Ectodermal cell (in vitro differentiated cells): Measurements from ENCODE around the gene MYH10.

Source experiments
- H3K27ac ChIP-seq: 2 replicates; pipeline ENCODE4 v1.7.0; 2013; ENCODE audit warnings: mild to moderate bottlenecking, low read depth, low read length; ENCODE audit not compliant: insufficient read depth, poor library complexity, severe bottlenecking
- H3K27me3 ChIP-seq: 2 replicates; pipeline ENCODE4 v1.7.0; 2013; ENCODE audit warnings: mild to moderate bottlenecking, low read length; ENCODE audit not compliant: insufficient read depth, control insufficient read depth, poor library complexity, severe bottlenecking
- H3K36me3 ChIP-seq: one replicate; pipeline ENCODE4 v1.7.0; 2013; ENCODE audit warnings: low read length; ENCODE audit not compliant: control insufficient read depth, insufficient read depth
- H3K4me1 ChIP-seq: one replicate; pipeline ENCODE4 v1.7.0; 2013; ENCODE audit warnings: low read length; ENCODE audit not compliant: control insufficient read depth, insufficient read depth
- H3K4me3 ChIP-seq: 2 replicates; pipeline ENCODE4 v1.7.0; 2013; ENCODE audit warnings: low read depth, low read length, control low read depth; ENCODE audit not compliant: insufficient read depth
- H3K9me3 ChIP-seq: 2 replicates; pipeline ENCODE4 v1.7.0; 2013; ENCODE audit warnings: mild to moderate bottlenecking, low read length, moderate library complexity; ENCODE audit not compliant: control insufficient read depth
- WGBS, 2 experiments: methylation state at CpG; one replicate each; pipeline ENCODE4 v1.1.7; 2013; ENCODE audit warnings: missing lambda C conversion rate in 2 of 2; 5-methylcytosine and 5-hydroxymethylcytosine counted together

MYH10 gene

GRCh38 chr17:8445536-8445935 lies 185.0 kb downstream of the MYH10 start:
- WGBS, 2 experiments = 92 to 96% methylated on average over 4 of the region's 4 CpGs
- H3K36me3 ChIP-seq = peaks cover 15% of the 10 kb centered on the region

GRCh38 chr17:8444494-8444893 lies 186.0 kb downstream of the MYH10 start:
- Histone ChIP-seq H3K27ac (no peak overlapping the region), H3K4me3 (no peak overlapping the region), H3K36me3 (peaks cover 13% of the 10 kb centered on the region), H3K4me1 (no peaks in the 10 kb centered on the region), H3K27me3 (no peaks in the 10 kb centered on the region), H3K9me3 (no peaks in the 10 kb centered on the region)
- 86 to 88% methylated on average over 4 of the region's 4 CpGs for WGBS, 2 experiments

More at GRCh38 chr17:8445536-8445935, 185.0 kb downstream of the MYH10 start:
- H3K4me3 ChIP-seq = no peak overlapping the region
- H3K9me3 ChIP-seq = no peaks in the 10 kb centered on the region
- H3K27me3 ChIP-seq = no peaks in the 10 kb centered on the region
- H3K4me1 ChIP-seq = no peaks in the 10 kb centered on the region
- H3K27ac ChIP-seq = no peak overlapping the region

- Histone ChIP-seq H3K4me1 (no peaks in the 10 kb centered on the region), H3K36me3 (peaks cover 9% of the 10 kb centered on the region), H3K27ac (no peak overlapping the region), H3K27me3 (no peaks in the 10 kb centered on the region), H3K9me3 (no peaks in the 10 kb centered on the region), H3K4me3 (no peak overlapping the region)
- 86 to 90% methylated on average over 7 of the region's 7 CpGs for WGBS, 2 experiments
Observed at GRCh38 chr17:8443756-8444155, 186.8 kb downstream of the MYH10 start.

- Histone ChIP-seq H3K27ac (no peak overlapping the region), H3K27me3 (no peaks in the 10 kb centered on the region), H3K36me3 (peaks cover 3% of the 10 kb centered on the region), H3K4me3 (no peak overlapping the region), H3K9me3 (no peaks in the 10 kb centered on the region), H3K4me1 (no peaks in the 10 kb centered on the region)
- whole genome bisulfite sequencing, 2 experiments = 80 to 81% methylated on average over 1 to 2 of the region's 2 CpGs
Observed at GRCh38 chr17:8442310-8442709, 188.2 kb downstream of the MYH10 start.

- Histone ChIP-seq H3K27ac (no peak overlapping the region), H3K4me3 (no peak overlapping the region), H3K9me3 (no peaks in the 10 kb centered on the region), H3K27me3 (no peaks in the 10 kb centered on the region), H3K36me3 (peaks cover 3% of the 10 kb centered on the region), H3K4me1 (no peaks in the 10 kb centered on the region)
- WGBS, 2 experiments = 90 to 98% methylated on average over 2 of the region's 2 CpGs
Observed at GRCh38 chr17:8441690-8442089, 188.8 kb downstream of the MYH10 start.

GRCh38 chr17:8439681-8440080 lies 190.8 kb downstream of the MYH10 start:
- no peaks in the 10 kb centered on the region for H3K4me1 ChIP-seq
- H3K27me3 ChIP-seq = no peaks in the 10 kb centered on the region
- H3K36me3 ChIP-seq = no peaks in the 10 kb centered on the region
- no peak overlapping the region for H3K4me3 ChIP-seq
- no peak overlapping the region for H3K27ac ChIP-seq
- H3K9me3 ChIP-seq = no peaks in the 10 kb centered on the region
- WGBS, 2 experiments = 98 to 100% methylated on average over 3 of the region's 3 CpGs

- WGBS, 2 experiments = 88 to 95% methylated on average over 4 to 5 of the region's 5 CpGs
- Histone ChIP-seq H3K9me3 (no peaks in the 10 kb centered on the region), H3K36me3 (no peaks in the 10 kb centered on the region), H3K27me3 (no peaks in the 10 kb centered on the region), H3K27ac (no peak overlapping the region), H3K4me1 (no peaks in the 10 kb centered on the region), H3K4me3 (no peak overlapping the region)
Observed at GRCh38 chr17:8438441-8438840, 192.1 kb downstream of the MYH10 start.

GRCh38 chr17:8436844-8437171 lies 193.7 kb downstream of the MYH10 start:
- no peaks in the 10 kb centered on the region for H3K27me3 ChIP-seq
- no peaks in the 10 kb centered on the region for H3K9me3 ChIP-seq
- WGBS, 2 experiments = 34 to 37% methylated on average over 5 of the region's 5 CpGs
- H3K36me3 ChIP-seq = no peaks in the 10 kb centered on the region
- H3K4me1 ChIP-seq = no peaks in the 10 kb centered on the region
- no peak overlapping the region for H3K27ac ChIP-seq
- peak overlapping the region; percentile 87 for H3K4me3 ChIP-seq

- Histone ChIP-seq H3K4me1 (no peaks in the 10 kb centered on the region), H3K27ac (peak overlapping the region; percentile 94), H3K9me3 (no peaks in the 10 kb centered on the region), H3K27me3 (no peaks in the 10 kb centered on the region), H3K36me3 (no peaks in the 10 kb centered on the region), H3K4me3 (peak overlapping the region; percentile 87)
- 0 to 1% methylated on average over 40 to 43 of the region's 43 CpGs for WGBS, 2 experiments
Observed at GRCh38 chr17:8436169-8436843, 194.2 kb downstream of the MYH10 start.

- WGBS, 2 experiments = 3 to 4% methylated on average over 66 to 68 of the region's 68 CpGs
Observed at GRCh38 chr17:8435245-8436168, 195.0 kb downstream of the MYH10 start, which contains the start of gene NDEL1. Gene NDEL1, plus strand, starts transcription at chr17:8435884. Its CDS starts 8,388 bp downstream, at chr17:8444272.

More at GRCh38 chr17:8435245-8436168, 195.0 kb downstream of the MYH10 start, which contains the start of gene NDEL1:
- no peaks in the 10 kb centered on the region for H3K9me3 ChIP-seq
- no peaks in the 10 kb centered on the region for H3K27me3 ChIP-seq
- peak within 1 kb of the TSS; percentile 87 for H3K4me3 ChIP-seq
- peak within 1 kb of the TSS; percentile 94 for H3K27ac ChIP-seq
- no peaks in the 10 kb centered on the region for H3K36me3 ChIP-seq
- H3K4me1 ChIP-seq = no peaks in the 10 kb centered on the region
